Peyer's patch (tissue), 4 donors: ENCODE data around the gene EID2.

ENCODE experiments used
- POLR2A ChIP-seq, 2 donors: fragments of 450-650 bp; IDR thresholded peaks; one replicate each; pipeline ENCODE4 v1.5.1; 2017; ENCODE audit warnings: antibody characterized with exemption in 2 of 2, mild to moderate bottlenecking in 2 of 2, moderate library complexity in 2 of 2
- TF ChIP-seq, protein P1 (sequence below), 6 experiments: fragments of 450-650 bp in 4 of 6; fragments of 200-600 bp in 2 of 6; sonication (generic) in 1 of 6; IDR thresholded peaks; one replicate each; pipeline ENCODE4 v1.5.1; 2017 to 2019; ENCODE audit warnings: antibody characterized with exemption in 6 of 6, mild to moderate bottlenecking in 3 of 6, moderate library complexity in 1 of 6

DNA sequence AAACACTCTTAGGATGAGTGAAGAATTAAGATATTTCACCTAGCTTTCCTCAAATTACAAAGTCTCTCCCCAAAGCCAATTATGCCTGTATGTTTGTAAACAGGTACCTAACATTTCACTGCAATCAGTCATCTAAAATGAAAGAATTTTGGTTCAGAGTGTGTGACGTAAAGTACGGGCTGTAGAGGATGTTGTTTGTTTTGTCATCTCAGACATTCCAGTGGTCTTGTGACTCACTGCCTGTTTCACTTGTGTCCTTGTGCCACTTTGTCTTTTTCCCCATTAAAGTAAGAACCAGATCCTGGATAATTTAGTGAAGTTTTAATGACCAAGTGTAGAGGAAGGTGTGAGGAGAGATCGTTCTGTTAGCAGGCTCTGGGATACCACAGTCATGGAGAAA lies 28.6 kb upstream of the EID2 start:
- no peak for TF ChIP-seq POLR2A (IDR thresholded peaks at IDR 0.05)
- TF ChIP-seq, protein P1, sequence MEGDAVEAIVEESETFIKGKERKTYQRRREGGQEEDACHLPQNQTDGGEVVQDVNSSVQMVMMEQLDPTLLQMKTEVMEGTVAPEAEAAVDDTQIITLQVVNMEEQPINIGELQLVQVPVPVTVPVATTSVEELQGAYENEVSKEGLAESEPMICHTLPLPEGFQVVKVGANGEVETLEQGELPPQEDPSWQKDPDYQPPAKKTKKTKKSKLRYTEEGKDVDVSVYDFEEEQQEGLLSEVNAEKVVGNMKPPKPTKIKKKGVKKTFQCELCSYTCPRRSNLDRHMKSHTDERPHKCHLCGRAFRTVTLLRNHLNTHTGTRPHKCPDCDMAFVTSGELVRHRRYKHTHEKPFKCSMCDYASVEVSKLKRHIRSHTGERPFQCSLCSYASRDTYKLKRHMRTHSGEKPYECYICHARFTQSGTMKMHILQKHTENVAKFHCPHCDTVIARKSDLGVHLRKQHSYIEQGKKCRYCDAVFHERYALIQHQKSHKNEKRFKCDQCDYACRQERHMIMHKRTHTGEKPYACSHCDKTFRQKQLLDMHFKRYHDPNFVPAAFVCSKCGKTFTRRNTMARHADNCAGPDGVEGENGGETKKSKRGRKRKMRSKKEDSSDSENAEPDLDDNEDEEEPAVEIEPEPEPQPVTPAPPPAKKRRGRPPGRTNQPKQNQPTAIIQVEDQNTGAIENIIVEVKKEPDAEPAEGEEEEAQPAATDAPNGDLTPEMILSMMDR (IDR thresholded peaks at IDR 0.05) = no peak
